Liver (tissue), 9 donors: ENCODE data around the gene TEX14. TPM values are rescaled to one million over a fixed set of nuclear protein-coding genes. Genes with fewer than 3 reads are reported as not detected.

Experiments used
- DNase-seq: peaks from one replicate; pipeline ENCODE4 v3.0.0-alpha.2; 2017; ENCODE audit warnings: low spot score
- H3K27ac ChIP-seq, 2 donors: one replicate each; pipeline ENCODE4 v1.7.0; 2013; ENCODE audit warnings: inconsistent platforms in 2 of 2, low read length in 2 of 2, control low read depth in 1 of 2, low read depth in 1 of 2, mild to moderate bottlenecking in 1 of 2
- H3K27me3 ChIP-seq, 4 donors: one replicate each; pipeline versions ENCODE4 v1.6.1 to v1.7.0; 2013; ENCODE audit warnings: low read length in 3 of 4, inconsistent platforms in 1 of 4, mild to moderate bottlenecking in 1 of 4, moderate library complexity in 1 of 4; ENCODE audit not compliant: control insufficient read depth in 4 of 4, insufficient read depth in 4 of 4
- H3K36me3 ChIP-seq, 4 donors: one replicate each; pipeline versions ENCODE4 v1.6.1 to v1.7.0; 2013; ENCODE audit warnings: low read length in 3 of 4, mild to moderate bottlenecking in 3 of 4, low read depth in 1 of 4, moderate library complexity in 1 of 4; ENCODE audit not compliant: control insufficient read depth in 4 of 4, insufficient read depth in 3 of 4
- H3K4me1 ChIP-seq, 4 donors: one replicate each; pipeline versions ENCODE4 v1.6.1 to v1.7.0; 2013; ENCODE audit warnings: low read length in 3 of 4, mild to moderate bottlenecking in 3 of 4, moderate library complexity in 1 of 4; ENCODE audit not compliant: control insufficient read depth in 4 of 4, insufficient read depth in 4 of 4
- H3K4me3 ChIP-seq, 3 donors: one replicate each; pipeline versions ENCODE4 v1.6.1 to v1.7.0; 2013; ENCODE audit warnings: low read length in 3 of 3, control low read depth in 1 of 3, low read depth in 1 of 3, mild to moderate bottlenecking in 1 of 3
- H3K9ac ChIP-seq, 2 donors: one replicate each; pipeline ENCODE4 v1.7.0; 2013; ENCODE audit warnings: low read length in 2 of 2, mild to moderate bottlenecking in 2 of 2, moderate library complexity in 2 of 2, control low read depth in 1 of 2, low read depth in 1 of 2
- H3K9me3 ChIP-seq, 4 donors: one replicate each; pipeline versions ENCODE4 v1.6.1 to v1.7.0; 2013; ENCODE audit warnings: low read length in 3 of 4; ENCODE audit not compliant: control insufficient read depth in 4 of 4
- ATF3 ChIP-seq: IDR thresholded peaks from 2 replicates; pipeline ENCODE4 v1.6.1; 2016; ENCODE audit warnings: antibody characterized with exemption
- CTCF ChIP-seq: fragments of 150-350 bp; IDR thresholded peaks from 2 replicates; pipeline ENCODE4 v1.5.1; 2017; ENCODE audit warnings: improper control_type of control experiment, low read depth, low read length; ENCODE audit not compliant: missing input control
- EGR1 ChIP-seq, 2 donors: IDR thresholded peaks; 2 replicates each; pipeline ENCODE4 v1.6.1; 2016 to 2018; ENCODE audit warnings: antibody characterized with exemption in 2 of 2, low read depth in 2 of 2
- FOXA1 ChIP-seq: IDR thresholded peaks from 2 replicates; pipeline ENCODE4 v1.6.1; 2016; ENCODE audit warnings: antibody characterized with exemption
- FOXA2 ChIP-seq: IDR thresholded peaks from 2 replicates; pipeline ENCODE4 v1.6.1; 2016; ENCODE audit warnings: antibody characterized with exemption
- GABPA ChIP-seq, 2 donors: IDR thresholded peaks in 1 of 2; conservative IDR thresholded peaks in 1 of 2; 2 replicates each; pipeline ENCODE4 v1.6.1; 2016; ENCODE audit warnings: antibody characterized with exemption in 2 of 2, mild to moderate bottlenecking in 1 of 2, moderate library complexity in 1 of 2
- HNF4A ChIP-seq, 2 donors: conservative IDR thresholded peaks; 2 replicates each; pipeline ENCODE4 v1.6.1; 2016; ENCODE audit warnings: antibody characterized with exemption in 2 of 2, mild to moderate bottlenecking in 2 of 2
- HNF4G ChIP-seq: IDR thresholded peaks from 2 replicates; pipeline ENCODE4 v1.6.1; 2016; ENCODE audit warnings: antibody characterized with exemption
- JUND ChIP-seq, 2 donors: IDR thresholded peaks; 2 replicates each; pipeline ENCODE4 v1.6.1; 2016; ENCODE audit warnings: antibody characterized with exemption in 2 of 2
- MAX ChIP-seq: IDR thresholded peaks from 2 replicates; pipeline ENCODE4 v1.6.1; 2016; ENCODE audit warnings: antibody characterized with exemption
- NR2F2 ChIP-seq: IDR thresholded peaks from 2 replicates; pipeline ENCODE4 v1.6.1; 2016; ENCODE audit warnings: antibody characterized with exemption
- RAD21 ChIP-seq, 2 donors: IDR thresholded peaks; 2 replicates each; pipeline ENCODE4 v1.6.1; 2016; ENCODE audit warnings: antibody characterized with exemption in 2 of 2, mild to moderate bottlenecking in 2 of 2
- REST ChIP-seq: IDR thresholded peaks from 2 replicates; pipeline ENCODE4 v1.6.1; 2016; ENCODE audit warnings: antibody characterized with exemption, mild to moderate bottlenecking
- RXRA ChIP-seq, 2 donors: IDR thresholded peaks; 2 replicates each; pipeline ENCODE4 v1.6.1; 2017 to 2018; ENCODE audit warnings: antibody characterized with exemption in 2 of 2, mild to moderate bottlenecking in 1 of 2
- SP1 ChIP-seq: IDR thresholded peaks from 2 replicates; pipeline ENCODE4 v1.6.1; 2018; ENCODE audit warnings: antibody characterized with exemption, mild to moderate bottlenecking
- TAF1 ChIP-seq: conservative IDR thresholded peaks from 2 replicates; pipeline ENCODE4 v1.6.1; 2016; ENCODE audit warnings: antibody characterized with exemption, mild to moderate bottlenecking
- YY1 ChIP-seq: IDR thresholded peaks from 2 replicates; pipeline ENCODE4 v1.6.1; 2016; ENCODE audit warnings: antibody characterized with exemption, mild to moderate bottlenecking
- ZBTB33 ChIP-seq: IDR thresholded peaks from 2 replicates; pipeline ENCODE4 v1.6.1; 2016; ENCODE audit warnings: antibody characterized with exemption
- WGBS: extraction: QIAGEN DNeasy Blood & Tissue Kit; methylation state at CpG from one replicate; pipeline ENCODE4 v1.1.7; 2013; 5-methylcytosine and 5-hydroxymethylcytosine counted together
- polyA plus RNA-seq, 2 donors: library from polyadenylated mRNA; stranded (reverse) in 1 of 2; unstranded in 1 of 2; fragments of 200-250 nt in 1 of 2; fragments of >200 nt in 1 of 2; fragmentation: Nextera tagmentation in 1 of 2; extraction: Ambion mirVana in 1 of 2; gene quantifications; one replicate each; pipeline versions ENCODE4 v1.2.1 to v1.2.3, GENCODE V29; 2013 to 2015
- total RNA-seq, 2 donors: library from RNA; depleted of rRNA; stranded (reverse); fragments of >200 nt; gene quantifications; one replicate each; pipeline ENCODE4 v1.2.3, GENCODE V29; 2014
- donor health status: healthy.
- donor health status: healthy.
- donor health status: healthy.
- donor health status: healthy.
- donor health status: healthy.

Gene TEX14
- total and polyA plus RNA-seq, 4 donors = 0.01 to 0.17 (median 0.13) TPM

GRCh38 chr17:58520843-58521430 lies 170.9 kb downstream of the TEX14 start (continued):
- TF ChIP-seq REST (no peak), JUND (IDR thresholded peaks at IDR 0.05) (no peak), FOXA2 (no peak), NR2F2 (no peak), SP1 (no peak), HNF4G (no peak), EGR1 (IDR thresholded peaks at IDR 0.05; ENCODE audit: low read depth in 2 of 2) (no peak), ATF3 (no peak)

GRCh38 chr17:58517928-58518609 lies 173.8 kb downstream of the TEX14 start:
- H3K9ac ChIP-seq = peak overlapping the region; percentile 74 to 90
- H3K4me3 ChIP-seq = peak overlapping the region; percentile 68 to 95 (median 84)
- peak; percentile 99 for DNase-seq
- WGBS = under 1% methylated on average over 39 of the region's 39 CpGs
- peak overlapping the region; percentile 93 to 96 for H3K27ac ChIP-seq
- no peaks in the 10 kb centered on the region for H3K27me3 ChIP-seq
- peak; percentile 35 for TF ChIP-seq ZBTB33
- peak; percentile 88 for TF ChIP-seq YY1
- TF ChIP-seq FOXA1 = peak; percentile 22
- peak; percentile 93 for TF ChIP-seq REST
- no peak for TF ChIP-seq CTCF
- TF ChIP-seq FOXA2 = no peak
- no peak for TF ChIP-seq JUND (IDR thresholded peaks at IDR 0.05)
- no peak for TF ChIP-seq HNF4A (conservative IDR thresholded peaks at IDR 0.05)
- TF ChIP-seq GABPA (IDR thresholded peaks at IDR 0.05 in 1 of 2, conservative IDR thresholded peaks at IDR 0.05 in 1 of 2) = peak; percentile 96 to 98
- TF ChIP-seq RAD21 (IDR thresholded peaks at IDR 0.05) = no peak
- peak; percentile 93 for TF ChIP-seq TAF1
- TF ChIP-seq NR2F2 = peak; percentile 8
- TF ChIP-seq RXRA (IDR thresholded peaks at IDR 0.05) = peak; percentile 17 to 51
- TF ChIP-seq HNF4G = no peak
- peak in 1 of 2 donors; percentile 89 for TF ChIP-seq EGR1 (IDR thresholded peaks at IDR 0.05; ENCODE audit: low read depth in 2 of 2)
- TF ChIP-seq ATF3 = no peak
- peak; percentile 56 for TF ChIP-seq MAX
- peak; percentile 100 for TF ChIP-seq SP1
- no peaks in the 10 kb centered on the region for H3K9me3 ChIP-seq
- H3K4me1 ChIP-seq = peaks cover 3 to 50% (median 39%) of the 10 kb centered on the region in 4 donors
- no peaks in the 10 kb centered on the region for H3K36me3 ChIP-seq
